WTC11 (cell line): Measurements from ENCODE around the gene ITGA3. TPM values are rescaled to one million over a fixed set of nuclear protein-coding genes. Genes with fewer than 3 reads are reported as not detected.
A peak's percentile ranks its signal among the peaks of the same experiment; 100 is the strongest.

Experiments used
- ATAC-seq: fragments of 200-7000 bp; cut with Tn5 transposase; 2 replicates; pipeline ENCODE4 v1.10.0; 2021; ENCODE audit warnings: mild to moderate bottlenecking, moderate library complexity
- CTCF ChIA-PET: fragments of 300-600 bp; sonication (Branson Sonifier 250); formaldehyde crosslinking; loops from one replicate; lab custom pipeline; 2021; ENCODE audit warnings: antibody characterized with exemption; lab: Charles Lee
- POLR2A ChIA-PET: fragments of 350-600 bp; sonication (Branson Sonifier 250); formaldehyde crosslinking; loops from one replicate; lab custom pipeline; 2021; ENCODE audit warnings: antibody characterized with exemption; lab: Charles Lee
- DNase-seq: peaks from one replicate; pipeline ENCODE4 v3.0.0; 2021; ENCODE audit warnings: low spot score
- H3K27ac Mint-ChIP-seq: 2 replicates; pipeline ENCODE4 v1.8.0; 2021; ENCODE audit warnings: mixed read lengths
- H3K27me3 Mint-ChIP-seq: 2 replicates; pipeline ENCODE4 v1.8.0; 2021; ENCODE audit warnings: low read depth, mild to moderate bottlenecking, moderate library complexity, mixed read lengths
- H3K36me3 Mint-ChIP-seq: 2 replicates; pipeline ENCODE4 v1.8.0; 2021; ENCODE audit warnings: mixed read lengths
- H3K4me1 Mint-ChIP-seq: 2 replicates; pipeline ENCODE4 v1.8.0; 2022; ENCODE audit warnings: mixed read lengths
- H3K4me3 Mint-ChIP-seq: 2 replicates; pipeline ENCODE4 v1.8.0; 2021; ENCODE audit warnings: mild to moderate bottlenecking, moderate library complexity, mixed read lengths
- H3K9me3 Mint-ChIP-seq: 2 replicates; pipeline ENCODE4 v1.8.0; 2021; ENCODE audit warnings: mixed read lengths
- FOXP1 ChIP-seq: sonication (generic); formaldehyde crosslinking; IDR thresholded peaks from 2 replicates; pipeline ENCODE4 v1.8.0; 2022; ENCODE audit warnings: missing genetic modification reagents, mild to moderate bottlenecking, moderate library complexity, borderline replicate concordance
- HMGA2 ChIP-seq: fragments of 250-450 bp; sonication (Bioruptor Pico); IDR thresholded peaks from 2 replicates; pipeline ENCODE4 v1.4.0; 2021; ENCODE audit warnings: mild to moderate bottlenecking, moderate library complexity
- JAZF1 ChIP-seq: fragments of 250-450 bp; sonication (Bioruptor Pico); IDR thresholded peaks from 2 replicates; pipeline ENCODE4 v1.9.0; 2021; ENCODE audit warnings: moderate library complexity, mild to moderate bottlenecking, inconsistent platforms
- NFATC4 ChIP-seq: fragments of 250-450 bp; sonication (Bioruptor Pico); IDR thresholded peaks from 2 replicates; pipeline ENCODE4 v1.9.0; 2021; ENCODE audit warnings: mild to moderate bottlenecking
- NFYB ChIP-seq: sonication (generic); formaldehyde crosslinking; conservative IDR thresholded peaks from 2 replicates; pipeline ENCODE4 v1.8.0; 2022; ENCODE audit warnings: low read depth, missing genetic modification reagents
- NR3C1 ChIP-seq: sonication (generic); formaldehyde crosslinking; conservative IDR thresholded peaks from 2 replicates; pipeline ENCODE4 v1.8.1; 2023; ENCODE audit warnings: low read depth, mild to moderate bottlenecking, missing genetic modification reagents
- RORB ChIP-seq: fragments of 250-450 bp; sonication (Bioruptor Pico); IDR thresholded peaks from 2 replicates; pipeline ENCODE4 v1.9.0; 2021; ENCODE audit warnings: mild to moderate bottlenecking
- ZBTB21 ChIP-seq: sonication (generic); formaldehyde crosslinking; IDR thresholded peaks from 2 replicates; pipeline ENCODE4 v1.8.1; 2023; ENCODE audit warnings: mild to moderate bottlenecking, missing genetic modification reagents, borderline replicate concordance
- ZNF423 ChIP-seq: fragments of 250-450 bp; sonication (Bioruptor Pico); IDR thresholded peaks from 2 replicates; pipeline ENCODE4 v2.1.2; 2022; ENCODE audit warnings: mild to moderate bottlenecking, moderate library complexity
- total RNA-seq: library from RNA; stranded (reverse); gene quantifications from 3 replicates; pipeline ENCODE4 v1.2.3, GENCODE V29; 2021
- TF ChIP-seq, protein P1 (sequence below): fragments of 250-450 bp; sonication (Bioruptor Pico); conservative IDR thresholded peaks from 2 replicates; pipeline ENCODE4 v1.9.0; 2021; ENCODE audit warnings: mild to moderate bottlenecking
- TF ChIP-seq, protein P2 (sequence below): sonication (generic); formaldehyde crosslinking; IDR thresholded peaks from 2 replicates; pipeline ENCODE4 v1.8.0; 2023; ENCODE audit warnings: missing genetic modification reagents, mild to moderate bottlenecking, borderline replicate concordance
- TF ChIP-seq, protein P3 (sequence below): sonication (generic); formaldehyde crosslinking; IDR thresholded peaks from 2 replicates; pipeline ENCODE4 v1.8.0; 2022; ENCODE audit warnings: mild to moderate bottlenecking, missing genetic modification reagents
- TF ChIP-seq, protein P4 (sequence below): sonication (generic); formaldehyde crosslinking; IDR thresholded peaks from 2 replicates; pipeline ENCODE4 v1.8.1; 2022; ENCODE audit warnings: low read depth, missing genetic modification reagents, borderline replicate concordance
- TF ChIP-seq, protein P5 (sequence below): sonication (generic); formaldehyde crosslinking; IDR thresholded peaks from 2 replicates; pipeline ENCODE4 v1.8.1; 2022; ENCODE audit warnings: mild to moderate bottlenecking, missing genetic modification reagents, moderate library complexity, borderline replicate concordance
- TF ChIP-seq, protein P6 (sequence below): sonication (generic); formaldehyde crosslinking; IDR thresholded peaks from 2 replicates; pipeline ENCODE4 v1.8.1; 2022; ENCODE audit warnings: low read depth, mild to moderate bottlenecking, moderate library complexity, missing genetic modification reagents, borderline replicate concordance
- TF ChIP-seq, protein P7 (sequence below): fragments of 250-450 bp; sonication (Bioruptor Pico); IDR thresholded peaks from 2 replicates; pipeline ENCODE4 v1.9.0; 2021; ENCODE audit warnings: mild to moderate bottlenecking
- TF ChIP-seq, protein P8 (sequence below): sonication (generic); formaldehyde crosslinking; IDR thresholded peaks from 2 replicates; pipeline ENCODE4 v1.8.1; 2023; ENCODE audit warnings: mild to moderate bottlenecking, moderate library complexity, missing genetic modification reagents

ITGA3 gene
- total RNA-seq, 1 experiment from 2014 or later: 35.3 TPM

DNA sequence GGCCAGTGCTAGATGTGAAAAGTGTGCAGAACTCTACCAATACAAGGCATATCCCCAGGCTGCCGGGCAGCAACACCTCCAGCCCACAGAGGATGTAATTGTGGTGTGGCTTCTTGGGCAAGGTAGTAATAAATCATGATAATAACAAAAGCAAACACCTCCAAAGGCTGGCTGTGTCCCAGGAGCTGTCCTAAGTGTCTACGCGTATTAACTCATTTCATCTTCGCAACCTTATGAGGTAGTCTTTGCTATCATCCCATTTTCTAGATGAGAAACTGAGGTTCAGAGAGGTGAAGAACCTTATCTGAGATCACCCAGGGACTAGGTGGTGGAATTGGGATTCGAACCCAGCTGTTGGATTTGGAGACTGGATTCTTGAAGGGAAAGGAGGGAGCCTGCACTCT, 44.6 kb downstream of the ITGA3 start:
- TF ChIP-seq, protein P1, sequence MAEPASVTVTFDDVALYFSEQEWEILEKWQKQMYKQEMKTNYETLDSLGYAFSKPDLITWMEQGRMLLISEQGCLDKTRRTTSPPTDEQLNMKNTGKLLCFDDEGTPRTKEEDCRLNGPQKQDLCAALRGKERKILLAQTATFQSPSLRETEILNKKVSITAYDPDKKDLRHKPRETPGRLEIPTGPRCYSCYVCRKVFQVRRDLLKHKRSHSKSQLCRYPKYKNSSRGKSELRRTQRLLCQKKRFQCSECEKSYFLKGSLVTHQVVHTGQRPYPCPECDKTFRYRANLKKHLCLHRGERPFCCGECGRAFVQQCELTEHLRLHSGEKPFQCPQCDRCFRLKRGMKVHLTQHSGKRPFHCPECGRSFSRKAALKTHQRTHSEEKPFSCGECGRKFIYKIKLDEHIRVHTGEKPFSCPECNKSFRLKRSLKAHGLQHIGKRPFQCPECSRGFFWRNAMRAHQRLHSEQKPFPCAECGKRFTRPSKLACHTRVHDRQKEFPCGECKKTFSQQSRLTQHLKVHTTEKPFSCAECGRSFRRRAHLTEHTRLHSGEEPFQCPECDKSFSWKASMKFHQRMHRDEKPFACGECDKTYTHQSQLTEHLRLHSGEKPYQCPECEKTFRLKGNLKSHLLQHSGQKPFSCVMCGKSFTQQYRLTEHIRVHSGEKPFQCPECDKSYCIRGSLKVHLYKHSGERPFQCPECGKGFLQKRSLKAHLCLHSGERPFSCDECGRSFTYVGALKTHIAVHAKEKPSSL (CRISPR knock-in tag): no peak
- TF ChIP-seq JAZF1 (CRISPR knock-in tag): no peak
- TF ChIP-seq, protein P2, sequence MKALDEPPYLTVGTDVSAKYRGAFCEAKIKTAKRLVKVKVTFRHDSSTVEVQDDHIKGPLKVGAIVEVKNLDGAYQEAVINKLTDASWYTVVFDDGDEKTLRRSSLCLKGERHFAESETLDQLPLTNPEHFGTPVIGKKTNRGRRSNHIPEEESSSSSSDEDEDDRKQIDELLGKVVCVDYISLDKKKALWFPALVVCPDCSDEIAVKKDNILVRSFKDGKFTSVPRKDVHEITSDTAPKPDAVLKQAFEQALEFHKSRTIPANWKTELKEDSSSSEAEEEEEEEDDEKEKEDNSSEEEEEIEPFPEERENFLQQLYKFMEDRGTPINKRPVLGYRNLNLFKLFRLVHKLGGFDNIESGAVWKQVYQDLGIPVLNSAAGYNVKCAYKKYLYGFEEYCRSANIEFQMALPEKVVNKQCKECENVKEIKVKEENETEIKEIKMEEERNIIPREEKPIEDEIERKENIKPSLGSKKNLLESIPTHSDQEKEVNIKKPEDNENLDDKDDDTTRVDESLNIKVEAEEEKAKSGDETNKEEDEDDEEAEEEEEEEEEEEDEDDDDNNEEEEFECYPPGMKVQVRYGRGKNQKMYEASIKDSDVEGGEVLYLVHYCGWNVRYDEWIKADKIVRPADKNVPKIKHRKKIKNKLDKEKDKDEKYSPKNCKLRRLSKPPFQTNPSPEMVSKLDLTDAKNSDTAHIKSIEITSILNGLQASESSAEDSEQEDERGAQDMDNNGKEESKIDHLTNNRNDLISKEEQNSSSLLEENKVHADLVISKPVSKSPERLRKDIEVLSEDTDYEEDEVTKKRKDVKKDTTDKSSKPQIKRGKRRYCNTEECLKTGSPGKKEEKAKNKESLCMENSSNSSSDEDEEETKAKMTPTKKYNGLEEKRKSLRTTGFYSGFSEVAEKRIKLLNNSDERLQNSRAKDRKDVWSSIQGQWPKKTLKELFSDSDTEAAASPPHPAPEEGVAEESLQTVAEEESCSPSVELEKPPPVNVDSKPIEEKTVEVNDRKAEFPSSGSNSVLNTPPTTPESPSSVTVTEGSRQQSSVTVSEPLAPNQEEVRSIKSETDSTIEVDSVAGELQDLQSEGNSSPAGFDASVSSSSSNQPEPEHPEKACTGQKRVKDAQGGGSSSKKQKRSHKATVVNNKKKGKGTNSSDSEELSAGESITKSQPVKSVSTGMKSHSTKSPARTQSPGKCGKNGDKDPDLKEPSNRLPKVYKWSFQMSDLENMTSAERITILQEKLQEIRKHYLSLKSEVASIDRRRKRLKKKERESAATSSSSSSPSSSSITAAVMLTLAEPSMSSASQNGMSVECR: no peak
- TF ChIP-seq, protein P3, sequence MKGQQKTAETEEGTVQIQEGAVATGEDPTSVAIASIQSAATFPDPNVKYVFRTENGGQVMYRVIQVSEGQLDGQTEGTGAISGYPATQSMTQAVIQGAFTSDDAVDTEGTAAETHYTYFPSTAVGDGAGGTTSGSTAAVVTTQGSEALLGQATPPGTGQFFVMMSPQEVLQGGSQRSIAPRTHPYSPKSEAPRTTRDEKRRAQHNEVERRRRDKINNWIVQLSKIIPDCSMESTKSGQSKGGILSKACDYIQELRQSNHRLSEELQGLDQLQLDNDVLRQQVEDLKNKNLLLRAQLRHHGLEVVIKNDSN (CRISPR knock-in tag): no peak
- ChIA-PET CTCF (interaction anchor here (1.0 to 2.7 kb wide), 9 partner anchors 12 to 148 kb away, joined by 3 to 14 read pairs (median 5); no protein-coding TSS in a partner anchor), POLR2A (interaction anchor here (1.1 to 1.5 kb wide), 2 partner anchors 51 to 61 kb away, joined by 4 read pairs; no protein-coding TSS in a partner anchor)
- Mint-ChIP-seq H3K9me3 (no peaks in the 10 kb centered on the region), H3K27ac (no peak overlapping the region), H3K27me3 (no peaks in the 10 kb centered on the region), H3K36me3 (no peaks in the 10 kb centered on the region), H3K4me1 (peaks cover 22% of the 10 kb centered on the region), H3K4me3 (no peak overlapping the region)
- DNase-seq: no peak
- no peak for ATAC-seq

DNA sequence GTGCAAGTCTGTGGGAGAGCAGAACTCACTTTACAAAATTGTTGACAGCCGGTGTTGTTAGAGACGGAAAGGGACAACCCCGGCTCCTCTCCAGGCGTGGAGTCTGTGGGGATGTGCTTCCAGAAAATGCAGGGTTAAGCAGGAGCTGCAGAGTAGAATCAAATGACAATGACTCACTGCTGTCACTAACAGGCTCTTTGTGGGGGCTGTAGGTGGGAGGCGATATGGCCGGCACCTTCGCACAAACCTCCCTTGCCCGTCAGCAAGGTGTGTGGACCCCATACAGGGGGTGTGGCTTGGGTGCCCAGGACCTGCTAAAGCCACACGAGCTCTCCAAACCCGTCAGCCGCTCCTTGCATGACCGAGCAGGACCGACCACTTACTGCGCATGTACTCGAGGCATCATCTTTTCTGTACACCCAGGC, 45.0 kb downstream of the ITGA3 start:
- H3K4me3 Mint-ChIP-seq: no peak overlapping the region
- H3K9me3 Mint-ChIP-seq: no peaks in the 10 kb centered on the region
- H3K36me3 Mint-ChIP-seq: no peaks in the 10 kb centered on the region
- ATAC-seq: peak; percentile 45
- no peak for DNase-seq
- CTCF ChIA-PET: interaction anchor here (1.0 to 2.7 kb wide), 8 partner anchors 11 to 148 kb away, joined by 3 to 14 read pairs (median 5); no protein-coding TSS in a partner anchor
- POLR2A ChIA-PET: interaction anchor here (1.1 to 1.5 kb wide), 2 partner anchors 51 to 60 kb away, joined by 4 read pairs; no protein-coding TSS in a partner anchor
- no peaks in the 10 kb centered on the region for H3K27me3 Mint-ChIP-seq
- no peak overlapping the region for H3K27ac Mint-ChIP-seq
- H3K4me1 Mint-ChIP-seq: peaks cover 19% of the 10 kb centered on the region
- TF ChIP-seq, protein P4, sequence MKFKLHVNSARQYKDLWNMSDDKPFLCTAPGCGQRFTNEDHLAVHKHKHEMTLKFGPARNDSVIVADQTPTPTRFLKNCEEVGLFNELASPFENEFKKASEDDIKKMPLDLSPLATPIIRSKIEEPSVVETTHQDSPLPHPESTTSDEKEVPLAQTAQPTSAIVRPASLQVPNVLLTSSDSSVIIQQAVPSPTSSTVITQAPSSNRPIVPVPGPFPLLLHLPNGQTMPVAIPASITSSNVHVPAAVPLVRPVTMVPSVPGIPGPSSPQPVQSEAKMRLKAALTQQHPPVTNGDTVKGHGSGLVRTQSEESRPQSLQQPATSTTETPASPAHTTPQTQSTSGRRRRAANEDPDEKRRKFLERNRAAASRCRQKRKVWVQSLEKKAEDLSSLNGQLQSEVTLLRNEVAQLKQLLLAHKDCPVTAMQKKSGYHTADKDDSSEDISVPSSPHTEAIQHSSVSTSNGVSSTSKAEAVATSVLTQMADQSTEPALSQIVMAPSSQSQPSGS (CRISPR knock-in tag): no peak
- TF ChIP-seq, protein P5, sequence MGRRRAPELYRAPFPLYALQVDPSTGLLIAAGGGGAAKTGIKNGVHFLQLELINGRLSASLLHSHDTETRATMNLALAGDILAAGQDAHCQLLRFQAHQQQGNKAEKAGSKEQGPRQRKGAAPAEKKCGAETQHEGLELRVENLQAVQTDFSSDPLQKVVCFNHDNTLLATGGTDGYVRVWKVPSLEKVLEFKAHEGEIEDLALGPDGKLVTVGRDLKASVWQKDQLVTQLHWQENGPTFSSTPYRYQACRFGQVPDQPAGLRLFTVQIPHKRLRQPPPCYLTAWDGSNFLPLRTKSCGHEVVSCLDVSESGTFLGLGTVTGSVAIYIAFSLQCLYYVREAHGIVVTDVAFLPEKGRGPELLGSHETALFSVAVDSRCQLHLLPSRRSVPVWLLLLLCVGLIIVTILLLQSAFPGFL (CRISPR knock-in tag): no peak
- TF ChIP-seq NR3C1 (CRISPR knock-in tag) (no peak), ZBTB21 (no peak), HMGA2 (no peak), RORB (no peak), NFYB (CRISPR knock-in tag) (no peak), NFATC4 (no peak), FOXP1 (no peak), ZNF423 (no peak)
- TF ChIP-seq, protein P6, sequence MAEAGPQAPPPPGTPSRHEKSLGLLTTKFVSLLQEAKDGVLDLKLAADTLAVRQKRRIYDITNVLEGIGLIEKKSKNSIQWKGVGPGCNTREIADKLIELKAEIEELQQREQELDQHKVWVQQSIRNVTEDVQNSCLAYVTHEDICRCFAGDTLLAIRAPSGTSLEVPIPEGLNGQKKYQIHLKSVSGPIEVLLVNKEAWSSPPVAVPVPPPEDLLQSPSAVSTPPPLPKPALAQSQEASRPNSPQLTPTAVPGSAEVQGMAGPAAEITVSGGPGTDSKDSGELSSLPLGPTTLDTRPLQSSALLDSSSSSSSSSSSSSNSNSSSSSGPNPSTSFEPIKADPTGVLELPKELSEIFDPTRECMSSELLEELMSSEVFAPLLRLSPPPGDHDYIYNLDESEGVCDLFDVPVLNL (CRISPR knock-in tag): no peak
- TF ChIP-seq, protein P7, sequence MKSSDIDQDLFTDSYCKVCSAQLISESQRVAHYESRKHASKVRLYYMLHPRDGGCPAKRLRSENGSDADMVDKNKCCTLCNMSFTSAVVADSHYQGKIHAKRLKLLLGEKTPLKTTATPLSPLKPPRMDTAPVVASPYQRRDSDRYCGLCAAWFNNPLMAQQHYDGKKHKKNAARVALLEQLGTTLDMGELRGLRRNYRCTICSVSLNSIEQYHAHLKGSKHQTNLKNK (CRISPR knock-in tag): no peak
- TF ChIP-seq, protein P8, sequence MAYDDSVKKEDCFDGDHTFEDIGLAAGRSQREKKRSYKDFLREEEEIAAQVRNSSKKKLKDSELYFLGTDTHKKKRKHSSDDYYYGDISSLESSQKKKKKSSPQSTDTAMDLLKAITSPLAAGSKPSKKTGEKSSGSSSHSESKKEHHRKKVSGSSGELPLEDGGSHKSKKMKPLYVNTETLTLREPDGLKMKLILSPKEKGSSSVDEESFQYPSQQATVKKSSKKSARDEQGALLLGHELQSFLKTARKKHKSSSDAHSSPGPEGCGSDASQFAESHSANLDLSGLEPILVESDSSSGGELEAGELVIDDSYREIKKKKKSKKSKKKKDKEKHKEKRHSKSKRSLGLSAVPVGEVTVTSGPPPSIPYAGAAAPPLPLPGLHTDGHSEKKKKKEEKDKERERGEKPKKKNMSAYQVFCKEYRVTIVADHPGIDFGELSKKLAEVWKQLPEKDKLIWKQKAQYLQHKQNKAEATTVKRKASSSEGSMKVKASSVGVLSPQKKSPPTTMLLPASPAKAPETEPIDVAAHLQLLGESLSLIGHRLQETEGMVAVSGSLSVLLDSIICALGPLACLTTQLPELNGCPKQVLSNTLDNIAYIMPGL (CRISPR knock-in tag): no peak
